Measurements from ENCODE around the gene WIPF3. TPM values are rescaled to one million over a fixed set of nuclear protein-coding genes. Genes with fewer than 3 reads are reported as not detected.
"Not testable (repeated sequence)": the region's sequence is repeated elsewhere in the genome, so short reads cannot be mapped to it uniquely, and the experiment has no call there.

Gene WIPF3
- total and polyA plus RNA-seq, 2 experiments from 2014 or later, result not detected

DNA sequence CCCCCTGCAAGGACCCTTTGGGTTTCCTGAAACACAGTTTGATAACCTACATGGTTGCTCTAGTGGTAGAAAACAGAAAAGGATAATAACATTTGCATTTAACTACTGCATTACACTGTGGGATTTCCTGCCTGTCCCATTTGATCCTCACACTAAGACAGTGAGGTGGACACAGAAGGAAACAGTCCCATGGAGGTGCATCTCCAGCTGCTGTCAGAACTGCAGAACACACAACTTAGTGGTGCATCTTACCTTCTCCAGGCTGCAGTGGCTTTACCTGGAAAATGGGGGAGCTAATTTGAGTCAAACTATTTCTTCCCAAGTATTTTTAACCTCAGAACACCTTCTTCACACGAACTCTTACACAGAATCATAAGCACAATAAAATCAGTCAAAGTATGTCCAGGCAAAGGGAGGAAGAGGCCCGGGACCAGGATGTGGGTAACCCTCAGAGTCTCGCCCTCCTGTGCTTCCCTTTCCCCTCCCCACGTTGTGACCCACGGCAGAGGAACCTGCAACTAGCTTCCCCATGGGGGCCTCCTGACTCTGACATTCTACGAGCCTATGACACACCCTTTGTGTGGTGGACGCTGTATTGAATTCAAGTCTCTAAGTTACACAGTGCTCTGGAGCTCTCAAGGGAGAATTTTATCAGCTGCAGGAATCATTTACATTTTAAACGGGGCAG, 149.6 kb downstream of the WIPF3 start:
- no peaks in the 10 kb centered on the region for H3K27me3 ChIP-seq (replicated peaks; ENCODE audit: insufficient read depth)
- H3K9ac ChIP-seq, result no peak overlapping the region
- no peak overlapping the region for H3K27ac ChIP-seq
- peaks cover 14% of the 10 kb centered on the region for H3K4me1 ChIP-seq (ENCODE audit: insufficient read depth)
- H2AFZ ChIP-seq, result no peak overlapping the region
- no peak for DNase-seq
- no peak overlapping the region for H3K4me2 ChIP-seq (ENCODE audit: unreplicated experiment)
- H3K36me3 ChIP-seq (ENCODE audit: low read depth), result peaks cover 23% of the 10 kb centered on the region; the same call in 1 of the 2 replicates
- in situ Hi-C loops (cut with MboI), result no loop called here
- WGBS, 2 experiments (ENCODE audit: low coverage in 1 of 2, low lambda C conversion rate in 2 of 2, missing lambda C conversion rate in 2 of 2), result 81 to 87% methylated on average over 8 of the region's 8 CpGs
- TF ChIP-seq EZH2phosphoT487 (IDR thresholded peaks at IDR 0.05; ENCODE audit: insufficient read depth, low read depth) (no peak), EZH2 (IDR thresholded peaks at IDR 0.05; ENCODE audit: insufficient read depth, poor library complexity, severe bottlenecking) (no peak)
- H3K4me3 ChIP-seq, result no peak overlapping the region
- peaks cover 44% of the 10 kb centered on the region for H3K79me2 ChIP-seq (ENCODE audit: insufficient read depth)
- no peaks in the 10 kb centered on the region for H3K9me3 ChIP-seq (ENCODE audit: low read depth)
- no peaks in the 10 kb centered on the region for H3K9me2 ChIP-seq (ENCODE audit: insufficient read depth)
- no peaks in the 10 kb centered on the region for H3F3A ChIP-seq (ENCODE audit: insufficient read depth)
- no peaks in the 10 kb centered on the region for H4K20me1 ChIP-seq (ENCODE audit: insufficient read depth)

DNA sequence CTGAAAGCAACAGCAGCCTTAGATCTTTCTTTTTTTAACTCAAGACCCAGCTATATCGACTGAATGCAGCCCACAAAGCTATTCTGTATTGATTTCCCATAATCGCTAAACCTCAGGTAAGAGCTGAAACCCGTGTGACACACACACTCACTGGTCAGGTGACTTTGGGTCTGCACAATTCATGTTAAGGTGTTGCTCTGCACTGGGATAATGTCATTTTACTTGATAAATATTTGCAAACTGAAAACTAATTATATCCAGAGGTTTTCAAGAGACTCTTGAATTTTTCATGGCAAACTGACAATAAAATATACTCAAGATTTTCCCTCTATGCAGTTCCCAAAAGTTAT, 150.2 kb downstream of the WIPF3 start:
- Histone ChIP-seq H3F3A (ENCODE audit: insufficient read depth) (no peaks in the 10 kb centered on the region), H3K27ac (no peak overlapping the region), H3K9ac (no peak overlapping the region), H4K20me1 (ENCODE audit: insufficient read depth) (no peaks in the 10 kb centered on the region), H3K9me2 (ENCODE audit: insufficient read depth) (no peaks in the 10 kb centered on the region), H3K4me1 (ENCODE audit: insufficient read depth) (peaks cover 14% of the 10 kb centered on the region), H3K9me3 (ENCODE audit: low read depth) (no peaks in the 10 kb centered on the region), H3K27me3 (replicated peaks; ENCODE audit: insufficient read depth) (no peaks in the 10 kb centered on the region), H3K79me2 (ENCODE audit: insufficient read depth) (peaks cover 44% of the 10 kb centered on the region), H3K36me3 (ENCODE audit: low read depth) (peaks cover 21% of the 10 kb centered on the region; the same call in 1 of the 2 replicates), H3K4me2 (ENCODE audit: unreplicated experiment) (no peak overlapping the region), H2AFZ (no peak overlapping the region), H3K4me3 (no peak overlapping the region)
- WGBS, 2 experiments (ENCODE audit: low coverage in 1 of 2, low lambda C conversion rate in 2 of 2, missing lambda C conversion rate in 2 of 2), result 94 to 100% methylated on average over 3 of the region's 3 CpGs
- in situ Hi-C loops (cut with MboI), result no loop called here
- TF ChIP-seq EZH2phosphoT487 (IDR thresholded peaks at IDR 0.05; ENCODE audit: insufficient read depth, low read depth), result no peak
- no peak for TF ChIP-seq EZH2 (IDR thresholded peaks at IDR 0.05; ENCODE audit: insufficient read depth, poor library complexity, severe bottlenecking)
- DNase-seq, result no peak

DNA sequence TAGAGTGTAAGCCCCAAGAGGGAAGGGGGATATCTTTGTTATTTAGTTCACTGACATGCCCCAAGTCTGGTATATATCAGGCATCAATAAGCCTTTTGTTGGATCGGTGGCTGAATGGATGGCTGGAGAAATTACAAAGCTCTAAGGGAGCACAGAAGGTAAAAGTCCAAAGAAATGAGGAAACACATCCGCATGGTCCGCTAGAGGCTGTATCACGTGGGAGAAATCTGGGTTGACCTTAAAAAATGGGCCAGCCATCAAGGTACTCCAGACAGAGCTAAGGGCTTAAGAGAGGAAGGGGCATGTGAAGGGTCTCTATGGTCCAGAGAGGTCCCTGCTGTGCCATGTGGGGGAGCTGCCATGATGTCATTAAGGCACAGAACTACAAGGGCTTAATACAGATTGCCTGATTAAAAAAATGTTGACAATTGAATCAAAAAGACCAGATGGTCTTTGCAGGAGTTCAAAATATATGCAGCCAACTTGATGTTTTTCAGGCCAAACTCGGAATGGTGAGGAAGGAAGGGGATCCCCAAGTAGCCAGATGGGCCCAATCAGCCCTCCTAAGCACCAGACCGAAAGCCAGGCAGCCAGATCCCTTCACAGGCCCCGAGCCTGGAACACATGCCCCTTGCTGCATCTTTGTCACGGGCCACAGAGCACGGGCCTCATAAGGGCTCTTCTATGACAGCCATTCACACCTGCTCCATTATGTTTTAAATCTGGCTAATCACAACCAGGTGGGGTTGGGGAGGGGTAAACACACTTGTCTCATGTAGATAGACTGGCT, 151.4 kb downstream of the WIPF3 start:
- Histone ChIP-seq H3K4me2 (ENCODE audit: unreplicated experiment) (no peak overlapping the region), H3K36me3 (ENCODE audit: low read depth) (peaks cover 13% of the 10 kb centered on the region; the same call in 1 of the 2 replicates), H3K4me1 (ENCODE audit: insufficient read depth) (peaks cover 14% of the 10 kb centered on the region), H3K27me3 (replicated peaks; ENCODE audit: insufficient read depth) (no peaks in the 10 kb centered on the region), H3K27ac (no peak overlapping the region), H3K9me2 (ENCODE audit: insufficient read depth) (no peaks in the 10 kb centered on the region), H2AFZ (no peak overlapping the region), H4K20me1 (ENCODE audit: insufficient read depth) (no peaks in the 10 kb centered on the region), H3K4me3 (no peak overlapping the region), H3F3A (ENCODE audit: insufficient read depth) (no peaks in the 10 kb centered on the region), H3K79me2 (ENCODE audit: insufficient read depth) (peaks cover 44% of the 10 kb centered on the region), H3K9me3 (ENCODE audit: low read depth) (no peaks in the 10 kb centered on the region), H3K9ac (no peak overlapping the region)
- WGBS, 2 experiments (ENCODE audit: low coverage in 1 of 2, low lambda C conversion rate in 2 of 2, missing lambda C conversion rate in 2 of 2), result 92% methylated on average over 9 of the region's 9 CpGs
- no peak for TF ChIP-seq EZH2phosphoT487 (IDR thresholded peaks at IDR 0.05; ENCODE audit: insufficient read depth, low read depth)
- TF ChIP-seq EZH2 (IDR thresholded peaks at IDR 0.05; ENCODE audit: insufficient read depth, poor library complexity, severe bottlenecking), result no peak
- no peak for DNase-seq
- in situ Hi-C loops (cut with MboI), result no loop called here

DNA sequence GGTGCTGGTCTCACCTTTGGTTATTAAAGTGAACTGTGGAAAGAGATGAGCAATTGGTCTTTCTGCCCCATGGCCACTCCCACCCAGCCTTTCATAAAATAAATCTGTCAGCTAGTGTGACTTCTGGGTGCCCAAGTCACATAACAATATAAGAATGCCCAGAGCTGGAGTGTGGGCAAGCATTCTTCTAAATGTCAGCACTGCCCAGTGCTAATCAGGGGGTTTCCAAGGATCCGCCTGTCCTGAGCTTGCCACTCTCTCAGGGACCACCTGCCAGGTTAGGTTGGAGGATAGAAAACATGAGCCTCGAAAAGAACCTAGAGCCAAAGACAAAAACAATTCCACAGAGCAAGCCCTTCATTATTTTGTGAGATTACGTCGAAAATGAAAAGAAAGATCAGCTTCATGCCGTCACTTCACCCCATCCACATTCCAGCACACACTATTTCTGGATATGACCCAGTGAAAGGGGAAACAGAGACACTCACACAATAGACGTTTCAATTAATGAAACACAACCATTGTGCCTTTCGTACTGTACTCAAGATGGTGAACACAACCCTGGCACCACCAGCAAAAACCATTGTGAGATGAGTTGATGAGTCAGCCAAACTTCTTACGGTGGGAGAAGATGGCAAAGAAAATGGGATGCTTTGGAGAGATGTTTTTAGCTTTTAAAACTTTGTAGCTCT, 152.5 kb downstream of the WIPF3 start:
- DNase-seq, result no peak
- H4K20me1 ChIP-seq (ENCODE audit: insufficient read depth), result no peaks in the 10 kb centered on the region
- H3K4me1 ChIP-seq (ENCODE audit: insufficient read depth), result peaks cover 7% of the 10 kb centered on the region
- H3K27me3 ChIP-seq (replicated peaks; ENCODE audit: insufficient read depth), result no peaks in the 10 kb centered on the region
- no peaks in the 10 kb centered on the region for H3K9me3 ChIP-seq (ENCODE audit: low read depth)
- no peak overlapping the region for H3K27ac ChIP-seq
- H3K9ac ChIP-seq, result no peak overlapping the region
- in situ Hi-C loops (cut with MboI), result no loop called here
- no peak overlapping the region for H2AFZ ChIP-seq
- no peak for TF ChIP-seq EZH2 (IDR thresholded peaks at IDR 0.05; ENCODE audit: insufficient read depth, poor library complexity, severe bottlenecking)
- no peak for TF ChIP-seq EZH2phosphoT487 (IDR thresholded peaks at IDR 0.05; ENCODE audit: insufficient read depth, low read depth)
- no peaks in the 10 kb centered on the region for H3F3A ChIP-seq (ENCODE audit: insufficient read depth)
- no peak overlapping the region for H3K4me3 ChIP-seq
- H3K36me3 ChIP-seq (ENCODE audit: low read depth), result peaks cover 13% of the 10 kb centered on the region; the same call in 1 of the 2 replicates
- no peaks in the 10 kb centered on the region for H3K9me2 ChIP-seq (ENCODE audit: insufficient read depth)
- no peak overlapping the region for H3K4me2 ChIP-seq (ENCODE audit: unreplicated experiment)
- H3K79me2 ChIP-seq (ENCODE audit: insufficient read depth), result peaks cover 44% of the 10 kb centered on the region
- 91 to 93% methylated on average over 8 of the region's 8 CpGs for WGBS, 2 experiments (ENCODE audit: low coverage in 1 of 2, low lambda C conversion rate in 2 of 2, missing lambda C conversion rate in 2 of 2)

DNA sequence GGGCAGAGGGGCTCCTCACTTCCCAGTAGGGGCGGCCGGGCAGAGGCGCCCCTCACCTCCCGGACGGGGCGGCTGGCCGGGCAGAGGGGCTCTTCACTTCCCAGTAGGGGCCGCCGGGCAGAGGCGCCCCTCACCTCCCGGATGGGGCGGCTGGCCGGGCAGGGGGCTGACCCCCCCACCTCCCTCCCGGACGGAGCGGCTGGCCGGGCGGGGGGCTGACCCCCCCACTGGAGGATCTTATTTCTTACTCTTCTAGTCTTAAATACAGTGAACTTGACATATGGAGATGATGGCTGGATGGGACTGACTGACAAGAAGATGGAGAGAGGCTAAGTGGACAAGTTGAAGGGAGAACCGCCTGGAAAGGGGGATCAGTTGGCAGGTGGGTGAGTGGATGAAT, 155.3 kb downstream of the WIPF3 start:
- H3K79me2 ChIP-seq (ENCODE audit: insufficient read depth), result peaks cover 47% of the 10 kb centered on the region
- H3K27me3 ChIP-seq (replicated peaks; ENCODE audit: insufficient read depth); H3K9me3 ChIP-seq (ENCODE audit: low read depth); H3K9ac ChIP-seq; H4K20me1 ChIP-seq (ENCODE audit: insufficient read depth); H3K36me3 ChIP-seq (ENCODE audit: low read depth); H2AFZ ChIP-seq; H3F3A ChIP-seq (ENCODE audit: insufficient read depth); H3K4me2 ChIP-seq (ENCODE audit: unreplicated experiment); DNase-seq; H3K4me1 ChIP-seq (ENCODE audit: insufficient read depth); H3K27ac ChIP-seq; H3K4me3 ChIP-seq; H3K9me2 ChIP-seq (ENCODE audit: insufficient read depth); in situ Hi-C loops (cut with MboI): not testable (repeated sequence)
- WGBS, 2 experiments (ENCODE audit: low coverage in 1 of 2, low lambda C conversion rate in 2 of 2, missing lambda C conversion rate in 2 of 2), result 96 to 100% methylated on average over 1 to 17 of the region's 19 CpGs

Data from GM23248 (cell line).